GM12874 (cell line): ENCODE data around the gene FBXO34.

Source experiments
- CTCF ChIP-seq: IDR thresholded peaks from 2 replicates; pipeline ENCODE4 v1.5.1; 2011; ENCODE audit warnings: low read depth, mild to moderate bottlenecking, control low read depth, low read length, moderate library complexity; ENCODE audit not compliant: insufficient read depth

Gene FBXO34

GRCh38 chr14:55253276-55253675, 17.9 kb upstream of the FBXO34 start:
- no peak for TF ChIP-seq CTCF

- TF ChIP-seq CTCF: no peak
Measured at GRCh38 chr14:55254581-55254980, 16.6 kb upstream of the FBXO34 start.

- no peak for TF ChIP-seq CTCF
Measured at GRCh38 chr14:55255979-55256378, 15.2 kb upstream of the FBXO34 start.

GRCh38 chr14:55256586-55256985, 14.6 kb upstream of the FBXO34 start:
- TF ChIP-seq CTCF: no peak

GRCh38 chr14:55265197-55265596, 6.0 kb upstream of the FBXO34 start:
- peak; percentile 12; the same call in 1 of the 2 replicates for TF ChIP-seq CTCF

GRCh38 chr14:55267820-55268219, 3.4 kb upstream of the FBXO34 start:
- no peak for TF ChIP-seq CTCF

- no peak for TF ChIP-seq CTCF
Measured at GRCh38 chr14:55271572-55272298, 514 bp downstream of the FBXO34 start.
